SJSA1 (cell line): ENCODE measurements around the gene P2RY12. TPM values are rescaled to one million over a fixed set of nuclear protein-coding genes. Genes with fewer than 3 reads are reported as not detected.

ENCODE experiments used
- DNase-seq, 2 experiments: peaks; one replicate each; pipeline ENCODE4 v3.0.0-alpha.2; 2015 to 2020; ENCODE audit warnings: low spot score in 2 of 2, low read depth in 1 of 2
- H3K27ac ChIP-seq: fragments of 250-450 bp; sonication (Bioruptor Pico); 2 replicates; pipeline ENCODE4 v1.5.1; 2020; ENCODE audit warnings: mild to moderate bottlenecking, moderate library complexity
- H3K27me3 ChIP-seq: fragments of 250-450 bp; sonication (Bioruptor Pico); replicated peaks from 2 replicates; pipeline ENCODE4 v1.5.1; 2020; ENCODE audit warnings: mild to moderate bottlenecking, moderate library complexity
- H3K36me3 ChIP-seq: fragments of 250-450 bp; sonication (Bioruptor Pico); 2 replicates; pipeline ENCODE4 v1.5.1; 2020; ENCODE audit warnings: mild to moderate bottlenecking
- H3K4me1 ChIP-seq: fragments of 250-450 bp; sonication (Bioruptor Pico); replicated peaks from 2 replicates; pipeline ENCODE4 v1.6.1; 2021; ENCODE audit warnings: mild to moderate bottlenecking
- H3K4me3 ChIP-seq: fragments of 250-450 bp; sonication (Bioruptor Pico); 2 replicates; pipeline ENCODE4 v1.5.1; 2020; ENCODE audit warnings: mild to moderate bottlenecking
- H3K9me3 ChIP-seq: fragments of 250-450 bp; sonication (Bioruptor Pico); replicated peaks from 2 replicates; pipeline ENCODE4 v1.5.1; 2020; ENCODE audit warnings: mild to moderate bottlenecking
- total RNA-seq: library from RNA; depleted of rRNA; stranded (reverse); fragments of >200 nt; shearing (Covaris generic); gene quantifications from 2 replicates; pipeline ENCODE4 v1.2.3, GENCODE V29; 2014

P2RY12 gene
- total RNA-seq, 1 experiment from 2014 or later = not detected

DNA sequence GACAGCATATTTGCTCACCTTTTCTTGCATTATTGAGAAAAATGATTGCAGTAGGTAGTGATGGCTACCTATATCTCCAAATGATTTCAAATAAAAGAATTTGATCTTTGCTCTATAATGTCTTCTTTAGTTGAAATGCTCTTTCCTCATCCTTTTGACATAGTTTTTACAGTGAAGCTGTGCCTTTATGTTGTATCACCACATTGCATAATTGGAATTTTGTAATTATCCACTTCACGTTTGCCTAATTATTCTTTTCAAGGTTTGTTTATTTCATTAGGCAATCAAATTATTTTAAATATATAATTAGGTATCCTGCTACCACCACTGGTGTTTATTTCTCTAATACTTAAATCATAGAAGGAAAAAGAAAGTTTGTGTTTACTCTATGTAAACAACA is 33.9 kb downstream of the P2RY12 start:
- Histone ChIP-seq H3K27ac (no peak overlapping the region), H3K27me3 (no peaks in the 10 kb centered on the region), H3K4me3 (no peak overlapping the region), H3K4me1 (no peaks in the 10 kb centered on the region), H3K36me3 (no peaks in the 10 kb centered on the region), H3K9me3 (no peaks in the 10 kb centered on the region)
- no peak for DNase-seq

DNA sequence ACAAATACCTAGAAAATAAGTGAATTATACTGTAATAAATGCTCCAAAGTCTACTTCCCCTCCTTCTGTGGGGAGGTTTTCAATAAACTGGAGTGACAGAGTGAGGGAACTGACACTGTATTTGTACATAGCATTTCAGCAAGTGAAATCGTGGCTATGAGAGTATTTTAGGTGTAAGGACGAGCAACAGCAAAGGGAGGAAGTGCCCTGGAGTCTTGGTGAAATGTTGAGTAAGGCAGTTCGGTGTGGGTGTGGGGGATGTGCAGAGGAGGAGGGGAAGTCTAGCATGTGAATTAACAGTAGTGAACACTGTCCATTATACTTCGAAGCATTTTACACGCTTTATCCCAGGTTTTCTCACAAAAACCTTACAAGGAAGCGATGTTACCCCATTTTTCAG is 37.1 kb downstream of the P2RY12 start:
- H3K4me1 ChIP-seq = no peaks in the 10 kb centered on the region
- H3K36me3 ChIP-seq = no peaks in the 10 kb centered on the region
- DNase-seq = no peak
- H3K27ac ChIP-seq = no peak overlapping the region
- no peaks in the 10 kb centered on the region for H3K27me3 ChIP-seq
- H3K9me3 ChIP-seq = no peaks in the 10 kb centered on the region
- no peak overlapping the region for H3K4me3 ChIP-seq

DNA sequence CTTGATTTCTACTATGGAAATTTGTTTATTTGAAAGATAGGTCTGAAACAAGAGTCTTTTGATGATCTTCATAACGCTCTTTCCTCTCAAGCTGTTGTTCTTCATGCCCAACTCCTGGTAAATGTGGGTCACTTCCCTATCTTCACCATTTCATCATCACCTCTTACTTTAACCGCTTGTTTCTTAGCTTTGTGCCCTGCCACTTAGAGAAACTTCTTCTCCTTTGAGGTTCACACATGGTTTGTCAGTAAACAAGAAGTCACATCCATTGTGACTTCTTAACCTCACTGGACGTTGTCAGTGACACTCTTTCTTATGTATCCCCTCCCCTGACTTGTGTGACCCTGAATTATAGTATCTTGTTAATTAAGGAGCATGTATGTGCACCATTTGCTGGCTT is 38.3 kb downstream of the P2RY12 start:
- H3K27ac ChIP-seq = no peak overlapping the region
- H3K36me3 ChIP-seq = no peaks in the 10 kb centered on the region
- no peaks in the 10 kb centered on the region for H3K27me3 ChIP-seq
- DNase-seq = no peak
- no peaks in the 10 kb centered on the region for H3K9me3 ChIP-seq
- no peak overlapping the region for H3K4me3 ChIP-seq
- no peaks in the 10 kb centered on the region for H3K4me1 ChIP-seq

DNA sequence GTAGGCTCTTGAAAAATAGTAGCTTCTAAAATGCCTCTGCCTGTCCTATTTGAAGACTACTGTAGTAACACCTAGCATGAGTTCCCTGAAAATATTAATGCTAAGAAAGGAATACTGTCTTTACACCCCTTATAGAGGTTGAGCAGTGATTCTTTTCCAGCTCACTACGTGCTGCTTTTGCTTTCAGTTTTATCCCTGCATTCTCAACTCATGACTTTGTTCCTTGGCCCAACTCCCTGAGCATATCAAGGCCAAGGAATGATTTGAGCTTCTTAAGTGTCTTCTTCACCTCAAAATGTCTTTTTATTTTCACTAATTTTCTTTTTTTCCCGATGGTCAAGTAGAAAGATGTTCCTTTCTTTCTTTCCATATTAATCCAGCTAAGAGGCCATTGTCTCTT is 38.7 kb downstream of the P2RY12 start:
- peak in 1 of 2 experiments; percentile 14 for DNase-seq
- no peak overlapping the region for H3K27ac ChIP-seq
- H3K9me3 ChIP-seq = no peaks in the 10 kb centered on the region
- no peak overlapping the region for H3K4me3 ChIP-seq
- no peaks in the 10 kb centered on the region for H3K36me3 ChIP-seq
- no peaks in the 10 kb centered on the region for H3K4me1 ChIP-seq
- H3K27me3 ChIP-seq = 0 out of 2 replicates have a peak, but pooled peaks cover 2% of the 10 kb centered on the region

- Histone ChIP-seq H3K27me3 (no peaks in the 10 kb centered on the region), H3K27ac (no peak overlapping the region), H3K4me3 (no peak overlapping the region), H3K36me3 (no peaks in the 10 kb centered on the region), H3K9me3 (no peaks in the 10 kb centered on the region), H3K4me1 (no peaks in the 10 kb centered on the region)
- no peak for DNase-seq
Observed at GRCh38 chr3:151331696-151332095, 52.9 kb downstream of the P2RY12 start.

DNA sequence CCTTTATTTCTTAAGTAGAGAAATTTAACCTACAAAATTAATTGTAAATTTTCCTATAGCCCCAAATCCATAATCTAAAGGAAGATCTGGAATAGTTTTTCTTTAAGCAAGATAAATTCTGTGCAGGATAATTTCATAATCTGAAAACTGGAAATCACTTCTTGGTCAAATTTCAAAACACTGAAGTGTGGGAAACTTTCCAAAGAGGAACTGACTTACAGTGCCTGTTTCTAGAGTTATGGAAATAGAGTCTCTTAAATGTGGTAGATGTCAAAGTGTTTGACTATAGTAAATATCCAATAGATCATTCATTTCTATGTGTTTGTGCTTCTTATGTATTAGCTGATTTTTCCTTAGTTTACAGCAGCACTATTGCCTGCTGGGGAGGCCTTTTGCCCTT is 53.7 kb downstream of the P2RY12 start:
- Histone ChIP-seq H3K36me3 (no peaks in the 10 kb centered on the region), H3K27me3 (no peaks in the 10 kb centered on the region), H3K9me3 (no peaks in the 10 kb centered on the region), H3K27ac (no peak overlapping the region), H3K4me3 (no peak overlapping the region), H3K4me1 (no peaks in the 10 kb centered on the region)
- no peak for DNase-seq

- no peak for DNase-seq
- no peaks in the 10 kb centered on the region for H3K4me1 ChIP-seq
- H3K4me3 ChIP-seq = no peak overlapping the region
- H3K27ac ChIP-seq = no peak overlapping the region
- no peaks in the 10 kb centered on the region for H3K36me3 ChIP-seq
- no peaks in the 10 kb centered on the region for H3K9me3 ChIP-seq
- no peaks in the 10 kb centered on the region for H3K27me3 ChIP-seq
Observed at GRCh38 chr3:151330379-151330778, 54.2 kb downstream of the P2RY12 start.

- H3K27me3 ChIP-seq = no peaks in the 10 kb centered on the region
- DNase-seq = no peak
- H3K4me3 ChIP-seq = no peak within 1 kb of the TSS
- no peaks in the 10 kb centered on the region for H3K36me3 ChIP-seq
- H3K4me1 ChIP-seq = no peaks in the 10 kb centered on the region
- H3K9me3 ChIP-seq = no peaks in the 10 kb centered on the region
- H3K27ac ChIP-seq = no peak within 1 kb of the TSS
Observed at GRCh38 chr3:151329363-151329762, 55.2 kb downstream of the P2RY12 start, which contains the start of gene P2RY13. Gene P2RY13, minus strand, starts transcription at chr3:151329549. Its CDS starts 21 bp downstream, at chr3:151329528.

GRCh38 chr3:151328298-151328995 is 56.1 kb downstream of the P2RY12 start:
- no peak overlapping the region for H3K4me3 ChIP-seq
- no peaks in the 10 kb centered on the region for H3K27me3 ChIP-seq
- no peak for DNase-seq
- H3K36me3 ChIP-seq = no peaks in the 10 kb centered on the region
- H3K27ac ChIP-seq = no peak overlapping the region
- no peaks in the 10 kb centered on the region for H3K9me3 ChIP-seq
- H3K4me1 ChIP-seq = no peaks in the 10 kb centered on the region

- H3K9me3 ChIP-seq = no peaks in the 10 kb centered on the region
- H3K4me1 ChIP-seq = no peaks in the 10 kb centered on the region
- H3K4me3 ChIP-seq = no peak overlapping the region
- H3K27ac ChIP-seq = no peak overlapping the region
- DNase-seq = peak in 1 of 2 experiments; percentile 38
- H3K36me3 ChIP-seq = no peaks in the 10 kb centered on the region
- no peaks in the 10 kb centered on the region for H3K27me3 ChIP-seq
Observed at GRCh38 chr3:151327571-151328198, 56.9 kb downstream of the P2RY12 start.

DNA sequence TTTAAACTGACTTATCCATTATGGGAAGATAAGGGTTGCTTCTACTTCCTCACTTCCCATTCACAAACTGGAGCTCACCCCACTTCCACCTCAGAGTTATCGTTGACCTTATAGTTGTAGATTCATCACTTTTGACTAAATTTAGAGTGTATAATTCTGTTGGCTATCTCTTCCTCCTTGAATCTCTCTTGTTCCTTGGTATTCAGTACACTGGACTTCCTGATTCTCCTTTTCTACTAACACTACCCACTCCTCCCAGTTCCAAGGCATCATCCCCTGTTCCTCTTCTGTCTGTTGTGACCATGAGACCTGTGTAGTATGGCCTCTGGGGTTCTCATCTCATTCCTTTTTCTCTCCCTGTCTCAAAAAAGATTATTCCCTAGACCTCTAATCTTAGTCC is 62.0 kb downstream of the P2RY12 start:
- Histone ChIP-seq H3K27ac (no peak overlapping the region), H3K4me3 (no peak overlapping the region), H3K27me3 (no peaks in the 10 kb centered on the region), H3K9me3 (no peaks in the 10 kb centered on the region), H3K36me3 (no peaks in the 10 kb centered on the region), H3K4me1 (no peaks in the 10 kb centered on the region; the same call in 1 of the 2 replicates)
- DNase-seq = no peak

DNA sequence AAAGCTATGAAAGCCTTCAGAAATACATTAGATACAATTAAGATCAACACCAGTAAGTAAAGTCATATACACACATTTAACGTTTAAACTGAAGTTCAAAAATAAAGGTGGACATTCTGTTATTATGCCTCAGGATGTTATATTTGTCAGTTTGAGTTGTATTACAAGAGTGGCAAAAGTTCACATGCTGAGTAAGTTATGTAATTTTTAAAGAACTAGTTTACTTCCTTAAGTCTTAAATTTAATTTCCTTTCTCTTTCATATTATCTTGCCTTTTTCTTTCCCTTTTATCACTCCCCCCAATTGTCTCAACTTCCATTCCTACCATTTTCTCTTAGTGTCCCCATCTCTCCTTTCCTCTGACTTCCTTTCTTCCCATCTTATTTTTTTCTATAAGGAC is 63.0 kb downstream of the P2RY12 start:
- peaks cover 6% of the 10 kb centered on the region for H3K4me1 ChIP-seq
- H3K27ac ChIP-seq = no peak overlapping the region
- no peaks in the 10 kb centered on the region for H3K27me3 ChIP-seq
- no peak for DNase-seq
- H3K9me3 ChIP-seq = no peaks in the 10 kb centered on the region
- no peaks in the 10 kb centered on the region for H3K36me3 ChIP-seq
- no peak overlapping the region for H3K4me3 ChIP-seq

DNA sequence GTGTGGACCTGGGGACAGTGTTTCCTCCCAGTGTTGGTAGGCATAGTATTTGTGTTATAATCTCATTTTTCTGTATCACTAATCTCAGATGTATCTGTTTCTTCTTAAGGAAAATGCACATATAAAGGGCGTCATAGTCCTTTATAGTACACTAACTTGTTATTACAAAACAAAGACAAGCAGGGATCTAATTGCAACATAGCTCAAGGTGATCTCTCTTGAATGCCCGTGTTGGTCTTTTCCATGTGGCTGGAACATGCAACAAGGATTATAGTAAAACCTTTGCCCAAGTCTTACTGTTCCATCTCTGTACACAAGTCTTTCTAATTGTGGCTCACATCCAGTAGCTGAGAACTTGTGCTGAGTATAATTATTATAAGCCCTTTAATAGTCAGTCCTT is 64.4 kb downstream of the P2RY12 start:
- Histone ChIP-seq H3K36me3 (no peaks in the 10 kb centered on the region), H3K4me1 (peaks cover 19% of the 10 kb centered on the region), H3K27me3 (no peaks in the 10 kb centered on the region), H3K27ac (no peak overlapping the region), H3K9me3 (no peaks in the 10 kb centered on the region), H3K4me3 (no peak overlapping the region)
- no peak for DNase-seq

DNA sequence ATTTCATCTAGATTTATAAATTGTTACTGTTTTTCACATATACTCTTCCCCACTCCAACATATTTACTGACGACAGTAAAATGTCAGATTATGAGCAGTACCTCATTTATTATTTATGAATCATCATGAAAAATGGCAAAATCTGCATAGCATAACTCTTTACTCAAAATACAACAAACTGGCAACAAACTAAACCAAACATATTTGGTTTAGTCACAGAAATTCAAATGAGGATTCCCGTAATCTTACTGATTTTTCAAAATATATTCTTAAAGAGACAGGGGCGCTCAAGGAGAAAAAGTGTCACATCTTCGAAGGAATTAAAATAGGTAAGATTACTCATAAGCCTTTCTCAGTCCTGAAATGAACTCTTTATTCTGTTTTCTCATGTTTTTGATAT is 64.9 kb downstream of the P2RY12 start:
- Histone ChIP-seq H3K27me3 (no peaks in the 10 kb centered on the region), H3K36me3 (no peaks in the 10 kb centered on the region), H3K4me1 (peaks cover 23% of the 10 kb centered on the region), H3K4me3 (no peak overlapping the region), H3K9me3 (no peaks in the 10 kb centered on the region), H3K27ac (no peak overlapping the region)
- DNase-seq = no peak
